Measurements from ENCODE around the gene APOD. TPM values are rescaled to one million over a fixed set of nuclear protein-coding genes. Genes with fewer than 3 reads are reported as not detected.
"Not testable (repeated sequence)": the region's sequence is repeated elsewhere in the genome, so short reads cannot be mapped to it uniquely, and the experiment has no call there.

The APOD gene
- total RNA-seq, result 1 to 10 TPM in 1 of 6 experiments, under 1 TPM in 5; 0.29 to 5.6 (median 0.41) TPM
- long read RNA-seq, result 0 reads

GRCh38 chr3:195583831-195584542 is at the start of gene APOD:
Gene APOD (minus strand): TSS chr3:195583940. CDS start chr3:195579461, 4,479 bp downstream.
- Histone ChIP-seq H3K27ac (no peak within 1 kb of the TSS), H3K4me1 (no peaks in the 10 kb centered on the region), H3K27me3 (no peaks in the 10 kb centered on the region), H3K36me3 (no peaks in the 10 kb centered on the region), H3K4me3 (no peak within 1 kb of the TSS), H3K9me3 (no peaks in the 10 kb centered on the region)
- intact Hi-C loops (cut with DNase I), result no loop called here
- ATAC-seq, result no peak
- WGBS (ENCODE audit: insufficient coverage, low coverage, low lambda C conversion rate, missing lambda C conversion rate), result 60% methylated on average over 15 of the region's 16 CpGs
- TF ChIP-seq CTCF (IDR thresholded peaks at IDR 0.05) (no peak), POLR2A (IDR thresholded peaks at IDR 0.05) (no peak)
- DNase-seq, result no peak

- H3K27me3 ChIP-seq; H3K4me3 ChIP-seq; DNase-seq; intact Hi-C loops (cut with DNase I); ATAC-seq; H3K9me3 ChIP-seq; H3K36me3 ChIP-seq; H3K27ac ChIP-seq; H3K4me1 ChIP-seq: not testable (repeated sequence)
- 40% methylated on average over 1 of the region's 3 CpGs for WGBS (ENCODE audit: insufficient coverage, low coverage, low lambda C conversion rate, missing lambda C conversion rate)
These were observed 49.6 kb upstream of the APOD start for GRCh38 chr3:195633351-195633750.

GRCh38 chr3:195632501-195633185 is 48.9 kb upstream of the APOD start:
- not testable (repeated sequence) for DNase-seq

GRCh38 chr3:195632046-195632445 is 48.3 kb upstream of the APOD start:
- H3K36me3 ChIP-seq; H3K9me3 ChIP-seq; ATAC-seq; intact Hi-C loops (cut with DNase I); H3K4me1 ChIP-seq; H3K27ac ChIP-seq; H3K27me3 ChIP-seq; H3K4me3 ChIP-seq; DNase-seq: not testable (repeated sequence)
- 87% methylated on average over 3 of the region's 20 CpGs for WGBS (ENCODE audit: insufficient coverage, low coverage, low lambda C conversion rate, missing lambda C conversion rate)

More at GRCh38 chr3:195632501-195633185, 48.9 kb upstream of the APOD start:
- intact Hi-C loops (cut with DNase I); H3K27me3 ChIP-seq; H3K9me3 ChIP-seq; H3K4me3 ChIP-seq; ATAC-seq; H3K36me3 ChIP-seq; H3K27ac ChIP-seq; H3K4me1 ChIP-seq: not testable (repeated sequence)
- 95% methylated on average over 9 of the region's 19 CpGs for WGBS (ENCODE audit: insufficient coverage, low coverage, low lambda C conversion rate, missing lambda C conversion rate)

- H3K36me3 ChIP-seq; ATAC-seq; H3K4me3 ChIP-seq; H3K27me3 ChIP-seq; H3K9me3 ChIP-seq; intact Hi-C loops (cut with DNase I); H3K4me1 ChIP-seq; DNase-seq; H3K27ac ChIP-seq: not testable (repeated sequence)
- 60% methylated on average over 1 of the region's 13 CpGs for WGBS (ENCODE audit: insufficient coverage, low coverage, low lambda C conversion rate, missing lambda C conversion rate)
These were observed 47.3 kb upstream of the APOD start for GRCh38 chr3:195630938-195631495.

GRCh38 chr3:195630086-195630917 is 46.6 kb upstream of the APOD start:
- DNase-seq; ATAC-seq; H3K27me3 ChIP-seq; H3K27ac ChIP-seq; H3K36me3 ChIP-seq; intact Hi-C loops (cut with DNase I); H3K9me3 ChIP-seq; H3K4me1 ChIP-seq; H3K4me3 ChIP-seq: not testable (repeated sequence)
- WGBS (ENCODE audit: insufficient coverage, low coverage, low lambda C conversion rate, missing lambda C conversion rate), result 61% methylated on average over 7 of the region's 32 CpGs

GRCh38 chr3:195629682-195630081 is 45.9 kb upstream of the APOD start:
- ATAC-seq; H3K36me3 ChIP-seq; H3K4me1 ChIP-seq; DNase-seq; H3K27me3 ChIP-seq; H3K27ac ChIP-seq; H3K9me3 ChIP-seq; intact Hi-C loops (cut with DNase I); H3K4me3 ChIP-seq: not testable (repeated sequence)
- WGBS (ENCODE audit: insufficient coverage, low coverage, low lambda C conversion rate, missing lambda C conversion rate), result 80% methylated on average over 1 of the region's 7 CpGs

GRCh38 chr3:195628386-195628920 is 44.7 kb upstream of the APOD start:
- H3K27ac ChIP-seq; H3K27me3 ChIP-seq; H3K9me3 ChIP-seq; H3K4me1 ChIP-seq; H3K4me3 ChIP-seq; ATAC-seq; DNase-seq; intact Hi-C loops (cut with DNase I); H3K36me3 ChIP-seq: not testable (repeated sequence)
- 88% methylated on average over 3 of the region's 23 CpGs for WGBS (ENCODE audit: insufficient coverage, low coverage, low lambda C conversion rate, missing lambda C conversion rate)

- DNase-seq; H3K27me3 ChIP-seq; H3K9me3 ChIP-seq; intact Hi-C loops (cut with DNase I); ATAC-seq; H3K4me3 ChIP-seq; H3K27ac ChIP-seq; H3K4me1 ChIP-seq; H3K36me3 ChIP-seq: not testable (repeated sequence)
- WGBS (ENCODE audit: insufficient coverage, low coverage, low lambda C conversion rate, missing lambda C conversion rate), result 58% methylated on average over 14 of the region's 30 CpGs
These were observed 44.0 kb upstream of the APOD start for GRCh38 chr3:195627515-195628385.
